ENCODE results near the gene PCDHB14. TPM values are rescaled to one million over a fixed set of nuclear protein-coding genes. Genes with fewer than 3 reads are reported as not detected.
A peak's percentile ranks its signal among the peaks of the same experiment; 100 is the strongest.
"Not testable (repeated sequence)": the region's sequence is repeated elsewhere in the genome, so short reads cannot be mapped to it uniquely, and the experiment has no call there.

The PCDHB14 gene
- total RNA-seq, 1 donor from 2014 or later = 10.6 TPM

GRCh38 chr5:141182248-141182647 lies 40.9 kb upstream of the PCDHB14 start, which contains the start of gene PCDHB16:
Gene PCDHB16, plus strand, starts transcription at chr5:141182387. Its CDS starts 173 bp downstream, at chr5:141182560.
- peaks cover 32 to 75% of the 10 kb centered on the region in 2 donors for H3K9me3 ChIP-seq
- H3K36me3 ChIP-seq = no peaks in the 10 kb centered on the region
- intact Hi-C loops (cut with DNase I) = loop anchor here (2.0 kb wide), 1 partner anchor 377 kb away; no protein-coding TSS in a partner anchor
- H3K4me3 ChIP-seq = peak within 1 kb of the TSS; percentile 44 to 58
- DNase-seq (ENCODE audit: low spot score in 2 of 2) = peak in 1 of 2 donors; percentile 68
- H3K4me1 ChIP-seq = no peaks in the 10 kb centered on the region
- peak within 1 kb of the TSS; percentile 45 to 57 for H3K27ac ChIP-seq
- TF ChIP-seq CTCF (IDR thresholded peaks at IDR 0.05) = peak in 2 of 3 experiments; percentile 26 to 41
- no peaks in the 10 kb centered on the region for H3K27me3 ChIP-seq

- peaks cover 40 to 75% of the 10 kb centered on the region in 2 donors for H3K9me3 ChIP-seq
- H3K27me3 ChIP-seq; intact Hi-C loops (cut with DNase I); H3K27ac ChIP-seq; H3K4me3 ChIP-seq; H3K4me1 ChIP-seq; H3K36me3 ChIP-seq; DNase-seq (ENCODE audit: low spot score in 2 of 2): not testable (repeated sequence)
Measured at GRCh38 chr5:141184117-141184855, 38.9 kb upstream of the PCDHB14 start.

GRCh38 chr5:141186897-141187512 lies 36.1 kb upstream of the PCDHB14 start, which contains the start of gene PCDHB9:
Gene PCDHB9, plus strand, starts transcription at chr5:141187161. Its CDS starts 158 bp downstream, at chr5:141187319.
- peak in 1 of 3 experiments; percentile 25 for TF ChIP-seq CTCF (IDR thresholded peaks at IDR 0.05)
- Histone ChIP-seq H3K27ac (no peak within 1 kb of the TSS), H3K4me3 (no peak within 1 kb of the TSS), H3K36me3 (no peaks in the 10 kb centered on the region), H3K4me1 (no peaks in the 10 kb centered on the region), H3K9me3 (peaks cover 64 to 94% of the 10 kb centered on the region in 2 donors), H3K27me3 (no peaks in the 10 kb centered on the region)
- no peak for DNase-seq (ENCODE audit: low spot score in 2 of 2)
- intact Hi-C loops (cut with DNase I) = no loop called here

- H3K27me3 ChIP-seq; H3K27ac ChIP-seq; DNase-seq (ENCODE audit: low spot score in 2 of 2); H3K4me3 ChIP-seq; intact Hi-C loops (cut with DNase I); H3K36me3 ChIP-seq; H3K4me1 ChIP-seq: not testable (repeated sequence)
- H3K9me3 ChIP-seq = peaks cover 66 to 95% of the 10 kb centered on the region in 2 donors
Measured at GRCh38 chr5:141188682-141189081, 34.5 kb upstream of the PCDHB14 start.

GRCh38 chr5:141189131-141189530 lies 34.0 kb upstream of the PCDHB14 start:
- H3K4me1 ChIP-seq; H3K27me3 ChIP-seq; DNase-seq (ENCODE audit: low spot score in 2 of 2); intact Hi-C loops (cut with DNase I); H3K27ac ChIP-seq; H3K4me3 ChIP-seq; H3K36me3 ChIP-seq: not testable (repeated sequence)
- peaks cover 65 to 94% of the 10 kb centered on the region in 2 donors for H3K9me3 ChIP-seq

GRCh38 chr5:141192110-141192725 lies 30.9 kb upstream of the PCDHB14 start, which contains the start of gene PCDHB10:
Gene PCDHB10, plus strand, starts transcription at chr5:141192353. Its CDS starts 200 bp downstream, at chr5:141192553.
- intact Hi-C loops (cut with DNase I) = no loop called here
- Histone ChIP-seq H3K4me1 (no peaks in the 10 kb centered on the region), H3K27ac (no peak within 1 kb of the TSS), H3K27me3 (no peaks in the 10 kb centered on the region), H3K36me3 (no peaks in the 10 kb centered on the region), H3K4me3 (no peak within 1 kb of the TSS), H3K9me3 (peaks cover 68 to 92% of the 10 kb centered on the region in 2 donors)
- TF ChIP-seq CTCF (IDR thresholded peaks at IDR 0.05) = peak in 1 of 3 experiments; percentile 29
- no peak for DNase-seq (ENCODE audit: low spot score in 2 of 2)

- not testable (repeated sequence) for DNase-seq (ENCODE audit: low spot score in 2 of 2)
Measured at GRCh38 chr5:141194332-141194731, 28.8 kb upstream of the PCDHB14 start.

More at GRCh38 chr5:141194332-141194731, 28.8 kb upstream of the PCDHB14 start:
- H3K36me3 ChIP-seq; H3K4me1 ChIP-seq; H3K27ac ChIP-seq; H3K4me3 ChIP-seq; H3K27me3 ChIP-seq; intact Hi-C loops (cut with DNase I): not testable (repeated sequence)
- H3K9me3 ChIP-seq = peaks cover 62 to 95% of the 10 kb centered on the region in 2 donors
